K562 (cell line): ENCODE measurements around the gene CS. TPM values are rescaled to one million over a fixed set of nuclear protein-coding genes. Genes with fewer than 3 reads are reported as not detected.

Experiments used
- ATAC-seq: fragments of 200-7000 bp; cut with Tn5 transposase; 3 replicates; pipeline ENCODE4 v1.9.1; 2020; ENCODE audit warnings: moderate library complexity
- BruUV-seq: library from RNA; stranded (reverse); fragments of 400-500 nt; replicated peaks from 2 replicates; lab custom pipeline; 2021; lab: Mats Ljungman, UMichigan
- CTCF ChIA-PET: fragments of 300-600 bp; formaldehyde crosslinking; extraction: SDS; loops from one replicate; lab custom pipeline; 2021; ENCODE audit warnings: low intra/inter-chr PET ratio; lab: Yijun Ruan, JAX
- POLR2A ChIA-PET: fragments of 300-600, 350-650 bp; sonication (Branson Sonifier 250); formaldehyde crosslinking; extraction: SDS; loops from one replicate; lab custom pipeline; 2021; ENCODE audit warnings: antibody characterized with exemption, inconsistent platforms; lab: Yijun Ruan, JAX
- DNase-seq, 4 experiments: peaks; one replicate each; pipeline versions ENCODE4 v3.0.0 to v3.0.0-alpha.2; 2011 to 2018; ENCODE audit warnings: low spot score in 3 of 4, mixed read lengths in 3 of 4; ENCODE audit errors: extremely low read depth in 1 of 4
- FAIRE-seq: peaks from 2 replicates; lab custom pipeline; 2011; peaks lifted over from hg19 to GRCh38; lab: Jason Lieb, UNC
- H2AFZ ChIP-seq: 2 replicates; pipeline ENCODE4 v1.6.0; 2011; ENCODE audit warnings: low read depth, low read length, control low read depth, inconsistent platforms
- H3K27ac ChIP-seq: fragments of 200-600 bp; 3 replicates; pipeline ENCODE4 v1.8.0; 2011; ENCODE audit warnings: low read depth, mild to moderate bottlenecking, control low read depth, inconsistent platforms, low read length, moderate library complexity, mixed read lengths; ENCODE audit errors: extremely low read depth
- H3K27me3 ChIP-seq, 2 experiments: fragments of 300-600 bp in 1 of 2; 2 replicates in 1 of 2; 3 replicates in 1 of 2; pipeline versions ENCODE4 v1.6.0 to v1.8.0; 2011; ENCODE audit warnings: inconsistent platforms in 2 of 2, low read length in 2 of 2, mild to moderate bottlenecking in 1 of 2, mixed read lengths in 1 of 2, moderate library complexity in 1 of 2; ENCODE audit not compliant: control insufficient read depth in 2 of 2, insufficient read depth in 2 of 2
- H3K36me3 ChIP-seq: fragments of 300-600 bp; 3 replicates; pipeline ENCODE4 v1.8.0; 2011; ENCODE audit warnings: mild to moderate bottlenecking, low read length, inconsistent platforms; ENCODE audit not compliant: control insufficient read depth, insufficient read depth
- H3K4me1 ChIP-seq, 2 experiments: fragments of 200-600 bp in 1 of 2; replicated peaks in 1 of 2; 2 replicates in 1 of 2; 3 replicates in 1 of 2; pipeline versions ENCODE4 v1.5.1 to v1.8.0; 2011; ENCODE audit warnings: inconsistent platforms in 2 of 2, low read length in 2 of 2, mild to moderate bottlenecking in 1 of 2, mixed read lengths in 1 of 2, moderate library complexity in 1 of 2; ENCODE audit not compliant: control insufficient read depth in 2 of 2, insufficient read depth in 2 of 2
- H3K4me2 ChIP-seq: 2 replicates; pipeline ENCODE4 v1.6.1; 2011; ENCODE audit warnings: low read length, control low read depth, inconsistent platforms, mixed read lengths; ENCODE audit not compliant: insufficient read depth
- H3K4me3 ChIP-seq: fragments of 200-600 bp; sonication (generic), shearing (Covaris generic); 2 replicates; pipeline ENCODE4 v1.5.1; 2016; ENCODE audit warnings: control low read depth, inconsistent platforms
- H3K79me2 ChIP-seq: fragments of 200-600 bp; 3 replicates; pipeline ENCODE4 v1.8.0; 2011; ENCODE audit warnings: low read length, inconsistent platforms; ENCODE audit not compliant: control insufficient read depth, insufficient read depth
- H3K9ac ChIP-seq, 2 experiments: 2 replicates each; pipeline versions ENCODE4 v1.6.0 to v1.6.1; 2011; ENCODE audit warnings: low read depth in 2 of 2, low read length in 2 of 2, control low read depth in 1 of 2, inconsistent platforms in 1 of 2, mild to moderate bottlenecking in 1 of 2, mixed read lengths in 1 of 2; ENCODE audit not compliant: insufficient read depth in 1 of 2
- H3K9me1 ChIP-seq: one replicate; pipeline ENCODE4 v1.6.0; 2011; ENCODE audit warnings: inconsistent platforms, mild to moderate bottlenecking, low read length, moderate library complexity; ENCODE audit not compliant: control insufficient read depth, insufficient read depth
- H3K9me3 ChIP-seq: replicated peaks from 2 replicates; pipeline ENCODE4 v1.5.1; 2011; ENCODE audit warnings: low read depth, low read length, inconsistent platforms; ENCODE audit not compliant: control insufficient read depth, insufficient read depth
- H4K20me1 ChIP-seq: replicated peaks from 2 replicates; pipeline ENCODE4 v1.6.1; 2011; ENCODE audit warnings: low read length, inconsistent platforms, mixed read lengths; ENCODE audit not compliant: control insufficient read depth, insufficient read depth
- CCAR2 ChIP-seq: fragments of 200-400 bp; formaldehyde crosslinking; IDR thresholded peaks from 2 replicates; pipeline ENCODE4 v1.6.1; 2017; ENCODE audit warnings: mild to moderate bottlenecking, low read depth, low read length
- COPS2 ChIP-seq: fragments of 450-650 bp; conservative IDR thresholded peaks from 2 replicates; pipeline ENCODE4 v1.6.1; 2016; ENCODE audit warnings: mild to moderate bottlenecking, moderate library complexity
- DNMT1 ChIP-seq: fragments of 450-650 bp; IDR thresholded peaks from 2 replicates; pipeline ENCODE4 v1.6.1; 2016; ENCODE audit warnings: antibody characterized with exemption, mild to moderate bottlenecking
- FOXJ2 ChIP-seq: fragments of 200-800 bp; sonication (Bioruptor generic); IDR thresholded peaks from 2 replicates; pipeline ENCODE4 v1.6.1; 2016; ENCODE audit warnings: missing genetic modification characterization, missing compliant biosample characterization
- NELFE ChIP-seq: IDR thresholded peaks from 2 replicates; pipeline ENCODE4 v1.6.1; 2011; ENCODE audit warnings: mild to moderate bottlenecking; ENCODE audit not compliant: insufficient read depth, insufficient read length
- SMARCA4 ChIP-seq: fragments of 450-650 bp; IDR thresholded peaks from 2 replicates; pipeline ENCODE4 v1.6.1; 2016
- ZFPM2 ChIP-seq: fragments of 250-450 bp; sonication (Bioruptor Pico); IDR thresholded peaks from 2 replicates; pipeline ENCODE4 v1.5.1; 2022; ENCODE audit warnings: mild to moderate bottlenecking
- WGBS: fragments of 100-300 bp; shearing (Covaris generic); methylation state at CpG from one replicate; pipeline ENCODE4 v1.1.6; 2016; ENCODE audit warnings: low coverage, mixed read lengths; ENCODE audit not compliant: insufficient coverage; ENCODE audit errors: missing lambda C conversion rate; 5-methylcytosine and 5-hydroxymethylcytosine counted together
- in situ Hi-C: fragments of 300-500 bp; cut with MboI; formaldehyde crosslinking; loops from 4 replicates; pipeline ENCODE4 v1.15.0; 2018; ENCODE audit warnings: inconsistent platforms, mixed read lengths
- intact Hi-C: fragments of 100-400 bp; cut with micrococcal nuclease; formaldehyde crosslinking; loops from 2 replicates; pipeline ENCODE4 v1.14.2; 2022
- polyA plus RNA-seq, 8 experiments: library from polyadenylated mRNA; depleted of rRNA in 4 of 8; stranded (reverse) in 5 of 8; unstranded in 3 of 8; fragments of >200 nt; fragmentation: Nextera tagmentation in 2 of 8; fragmentation: Illumina TruSeq in 1 of 8; extraction: Ambion mirVana in 2 of 8; extraction: Trizol in 1 of 8; gene quantifications; 2 replicates each; pipeline versions ENCODE4 v1.2.1 to v1.2.3, GENCODE V29; 2011 to 2014; ENCODE audit warnings: inconsistent platforms in 1 of 8, missing spikeins in 1 of 8
- total RNA-seq, 7 experiments: library from RNA; depleted of rRNA in 6 of 7; stranded (reverse); fragments of >200 nt in 6 of 7; fragmentation: Illumina TruSeq in 2 of 7; extraction: Trizol in 2 of 7; gene quantifications; 2 replicates each; pipeline versions ENCODE4 v1.2.1 to v1.2.3, GENCODE V29; 2011 to 2021; ENCODE audit warnings: low replicate concordance in 1 of 7
- TF ChIP-seq, protein P1 (sequence below), 3 experiments: IDR thresholded peaks in 2 of 3; conservative IDR thresholded peaks in 1 of 3; 2 replicates each; pipeline ENCODE4 v1.5.1; 2011 to 2012; ENCODE audit warnings: low read length in 3 of 3, mild to moderate bottlenecking in 3 of 3, control low read depth in 2 of 3, improper control_type of control experiment in 1 of 3, inconsistent platforms in 1 of 3, low read depth in 1 of 3, mixed read lengths in 1 of 3, moderate library complexity in 1 of 3; ENCODE audit not compliant: insufficient read depth in 2 of 3
- TF ChIP-seq, protein P2 (sequence below): fragments of 250-450 bp; sonication (Bioruptor Pico); IDR thresholded peaks from 2 replicates; pipeline ENCODE4 v1.8.0; 2021; ENCODE audit warnings: mild to moderate bottlenecking, moderate library complexity

The CS gene
- total and polyA plus RNA-seq, 9 of the 15 experiments (the other 6 are each of a cell fraction or from before 2014, with no cell fraction given): 99.9 to 390 (median 149) TPM

DNA sequence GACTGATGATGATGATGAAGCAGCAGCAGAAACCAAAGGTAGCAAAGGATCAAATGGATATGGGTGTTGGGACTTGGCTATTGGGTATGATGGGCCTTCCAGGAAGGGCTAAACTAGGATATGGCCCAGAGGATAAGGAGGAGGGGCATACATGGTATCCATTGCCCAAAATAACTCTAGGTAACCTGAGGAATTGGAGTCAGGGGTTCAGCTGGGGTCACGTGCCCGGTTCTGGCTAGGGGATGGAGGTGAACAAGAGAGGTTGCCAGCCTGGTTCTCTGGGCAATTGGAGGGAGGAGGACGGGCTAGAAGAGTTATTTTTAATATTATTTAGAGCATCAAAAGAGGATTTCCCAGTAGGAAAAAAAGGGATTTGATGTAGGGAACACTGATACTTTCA lies 39.2 kb downstream of the CS start (continued):
- no peak for TF ChIP-seq ZFPM2 (CRISPR knock-in tag)
- no peak for TF ChIP-seq DNMT1
- TF ChIP-seq, protein P1, sequence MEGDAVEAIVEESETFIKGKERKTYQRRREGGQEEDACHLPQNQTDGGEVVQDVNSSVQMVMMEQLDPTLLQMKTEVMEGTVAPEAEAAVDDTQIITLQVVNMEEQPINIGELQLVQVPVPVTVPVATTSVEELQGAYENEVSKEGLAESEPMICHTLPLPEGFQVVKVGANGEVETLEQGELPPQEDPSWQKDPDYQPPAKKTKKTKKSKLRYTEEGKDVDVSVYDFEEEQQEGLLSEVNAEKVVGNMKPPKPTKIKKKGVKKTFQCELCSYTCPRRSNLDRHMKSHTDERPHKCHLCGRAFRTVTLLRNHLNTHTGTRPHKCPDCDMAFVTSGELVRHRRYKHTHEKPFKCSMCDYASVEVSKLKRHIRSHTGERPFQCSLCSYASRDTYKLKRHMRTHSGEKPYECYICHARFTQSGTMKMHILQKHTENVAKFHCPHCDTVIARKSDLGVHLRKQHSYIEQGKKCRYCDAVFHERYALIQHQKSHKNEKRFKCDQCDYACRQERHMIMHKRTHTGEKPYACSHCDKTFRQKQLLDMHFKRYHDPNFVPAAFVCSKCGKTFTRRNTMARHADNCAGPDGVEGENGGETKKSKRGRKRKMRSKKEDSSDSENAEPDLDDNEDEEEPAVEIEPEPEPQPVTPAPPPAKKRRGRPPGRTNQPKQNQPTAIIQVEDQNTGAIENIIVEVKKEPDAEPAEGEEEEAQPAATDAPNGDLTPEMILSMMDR (IDR thresholded peaks at IDR 0.05 in 2 of 3, conservative IDR thresholded peaks at IDR 0.05 in 1 of 3; ENCODE audit: insufficient read depth in 2 of 3, low read depth in 1 of 3, low read length in 3 of 3): no peak
- TF ChIP-seq CCAR2: no peak
- TF ChIP-seq FOXJ2 (tag): no peak
- TF ChIP-seq NELFE: no peak

- ATAC-seq (no peak), DNase-seq (no peak)
- Histone ChIP-seq H3K4me3 (no peak overlapping the region), H3K27me3 (no peaks in the 10 kb centered on the region), H3K9me1 (no peaks in the 10 kb centered on the region)
- intact Hi-C loops: loop anchor here (2.0 kb wide), 1 partner anchor 68 kb away; no protein-coding TSS in a partner anchor
- BruUV-seq: no TSS peak
- TF ChIP-seq COPS2 (no peak), SMARCA4 (no peak)
- TF ChIP-seq, protein P2, sequence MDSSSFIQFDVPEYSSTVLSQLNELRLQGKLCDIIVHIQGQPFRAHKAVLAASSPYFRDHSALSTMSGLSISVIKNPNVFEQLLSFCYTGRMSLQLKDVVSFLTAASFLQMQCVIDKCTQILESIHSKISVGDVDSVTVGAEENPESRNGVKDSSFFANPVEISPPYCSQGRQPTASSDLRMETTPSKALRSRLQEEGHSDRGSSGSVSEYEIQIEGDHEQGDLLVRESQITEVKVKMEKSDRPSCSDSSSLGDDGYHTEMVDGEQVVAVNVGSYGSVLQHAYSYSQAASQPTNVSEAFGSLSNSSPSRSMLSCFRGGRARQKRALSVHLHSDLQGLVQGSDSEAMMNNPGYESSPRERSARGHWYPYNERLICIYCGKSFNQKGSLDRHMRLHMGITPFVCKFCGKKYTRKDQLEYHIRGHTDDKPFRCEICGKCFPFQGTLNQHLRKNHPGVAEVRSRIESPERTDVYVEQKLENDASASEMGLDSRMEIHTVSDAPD: no peak
- TF ChIP-seq, all 486 proteins: peak for 0
- Histone ChIP-seq H3K36me3 (peaks cover 18% of the 10 kb centered on the region; the same call in 2 of the 3 replicates), H3K79me2 (peaks cover 24% of the 10 kb centered on the region), H3K4me2 (no peak overlapping the region), H2AFZ (no peak overlapping the region), H3K9ac (no peak overlapping the region), H3K27ac (no peak overlapping the region), H4K20me1 (peaks cover 6% of the 10 kb centered on the region), H3K9me3 (no peaks in the 10 kb centered on the region), H3K4me1 (peaks cover 13 to 20% of the 10 kb centered on the region in 2 experiments; a peak in 4 of 5 replicates)
- ChIA-PET POLR2A (interaction anchor here (1.2 kb wide), 1 partner anchor 10 kb away, joined by 3 read pairs; no protein-coding TSS in a partner anchor), CTCF (no interaction called here)
- in situ Hi-C loops: no loop called here
- 85% methylated on average over 7 of the region's 8 CpGs for WGBS
- no peak for FAIRE-seq
These were observed 39.8 kb downstream of the CS start for GRCh38 chr12:56260380-56260779.
